ENCODE measurements around the gene PLA2G10. TPM values are rescaled to one million over a fixed set of nuclear protein-coding genes. Genes with fewer than 3 reads are reported as not detected.
"Not testable (repeated sequence)": the region's sequence is repeated elsewhere in the genome, so short reads cannot be mapped to it uniquely, and the experiment has no call there.

The PLA2G10 gene
- polyA plus RNA-seq, 1 experiment, result not detected

DNA sequence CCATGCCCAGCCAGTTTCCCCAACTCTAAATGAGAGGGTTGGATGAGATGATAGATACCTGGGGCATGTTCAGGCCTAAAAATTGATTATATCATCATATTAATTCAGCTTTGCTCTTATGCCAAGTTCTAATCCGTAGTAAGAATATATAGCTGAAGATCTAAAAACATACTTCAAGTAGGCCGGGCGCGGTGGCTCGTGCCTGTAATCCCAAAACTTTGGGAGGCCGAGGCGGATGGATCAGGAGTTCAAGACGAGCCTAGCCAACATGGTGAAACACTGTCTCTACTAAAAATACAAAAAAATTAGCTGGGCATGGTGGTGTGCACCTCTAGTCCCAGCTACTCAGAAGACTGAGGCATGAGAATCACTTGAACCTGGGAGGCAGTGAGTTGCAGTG lies 12.0 kb downstream of the PLA2G10 start:
- no peaks in the 10 kb centered on the region for H3K36me3 ChIP-seq (ENCODE audit: control insufficient read depth, insufficient read depth, low read length)
- H3K27me3 ChIP-seq (ENCODE audit: control insufficient read depth, insufficient read depth, low read length), result peaks cover 3% of the 10 kb centered on the region
- TF ChIP-seq, protein P1, sequence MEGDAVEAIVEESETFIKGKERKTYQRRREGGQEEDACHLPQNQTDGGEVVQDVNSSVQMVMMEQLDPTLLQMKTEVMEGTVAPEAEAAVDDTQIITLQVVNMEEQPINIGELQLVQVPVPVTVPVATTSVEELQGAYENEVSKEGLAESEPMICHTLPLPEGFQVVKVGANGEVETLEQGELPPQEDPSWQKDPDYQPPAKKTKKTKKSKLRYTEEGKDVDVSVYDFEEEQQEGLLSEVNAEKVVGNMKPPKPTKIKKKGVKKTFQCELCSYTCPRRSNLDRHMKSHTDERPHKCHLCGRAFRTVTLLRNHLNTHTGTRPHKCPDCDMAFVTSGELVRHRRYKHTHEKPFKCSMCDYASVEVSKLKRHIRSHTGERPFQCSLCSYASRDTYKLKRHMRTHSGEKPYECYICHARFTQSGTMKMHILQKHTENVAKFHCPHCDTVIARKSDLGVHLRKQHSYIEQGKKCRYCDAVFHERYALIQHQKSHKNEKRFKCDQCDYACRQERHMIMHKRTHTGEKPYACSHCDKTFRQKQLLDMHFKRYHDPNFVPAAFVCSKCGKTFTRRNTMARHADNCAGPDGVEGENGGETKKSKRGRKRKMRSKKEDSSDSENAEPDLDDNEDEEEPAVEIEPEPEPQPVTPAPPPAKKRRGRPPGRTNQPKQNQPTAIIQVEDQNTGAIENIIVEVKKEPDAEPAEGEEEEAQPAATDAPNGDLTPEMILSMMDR (IDR thresholded peaks at IDR 0.05; ENCODE audit: insufficient read depth, low read depth, low read length), result no peak
- no peak for DNase-seq (ENCODE audit: low read depth)
- H3K4me3 ChIP-seq (ENCODE audit: low read depth, low read length), result no peak overlapping the region
- ChIA-PET CTCF (no interaction called here), POLR2A (no interaction called here)

DNA sequence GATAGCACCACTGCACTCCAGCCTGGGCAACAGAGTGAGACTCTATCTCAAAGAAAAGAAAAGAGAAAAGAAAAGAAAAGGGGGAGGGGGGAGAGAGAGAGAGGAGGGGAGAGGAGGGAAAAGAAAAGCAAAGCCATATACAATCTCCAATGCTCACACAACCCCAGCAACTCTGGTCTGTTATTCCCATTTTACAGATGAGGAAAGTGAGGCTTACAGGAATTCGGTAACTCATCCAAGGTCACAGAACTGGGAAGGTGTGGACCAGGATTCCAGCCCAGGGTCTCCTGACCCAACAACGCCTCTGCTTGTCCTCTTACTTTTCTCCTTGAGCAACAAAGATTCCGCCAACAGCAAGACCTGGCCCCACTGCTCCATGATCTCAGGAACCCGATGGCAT lies 13.0 kb downstream of the PLA2G10 start:
- CTCF ChIA-PET, result interaction anchor here (1.2 kb wide), 1 partner anchor 9 kb away, joined by 3 read pairs; no protein-coding TSS in a partner anchor
- POLR2A ChIA-PET, result no interaction called here
- TF ChIP-seq, protein P1 (IDR thresholded peaks at IDR 0.05; ENCODE audit: insufficient read depth, low read depth, low read length), result no peak

DNA sequence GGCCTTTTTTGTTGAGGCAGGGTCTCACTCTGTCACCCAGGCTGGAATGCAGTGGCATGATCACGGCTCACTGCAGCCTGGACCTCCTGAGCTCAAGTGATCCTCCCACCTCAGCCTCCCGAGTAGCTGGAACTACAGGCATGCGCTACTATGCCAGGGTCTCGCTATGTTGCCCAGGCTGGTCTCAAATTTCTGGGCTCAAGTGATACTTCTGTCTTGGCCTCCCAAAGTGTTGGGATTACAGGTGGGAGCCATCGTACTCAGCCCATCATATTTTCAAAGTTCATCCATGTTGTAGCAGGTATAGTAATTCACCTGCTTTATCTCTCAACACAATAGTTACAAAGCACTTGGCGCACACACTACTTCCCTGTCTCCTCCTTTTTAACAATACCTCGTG lies 13.7 kb downstream of the PLA2G10 start:
- POLR2A ChIA-PET; H3K27me3 ChIP-seq (ENCODE audit: control insufficient read depth, insufficient read depth, low read length); DNase-seq (ENCODE audit: low read depth); H3K4me3 ChIP-seq (ENCODE audit: low read depth, low read length); H3K36me3 ChIP-seq (ENCODE audit: control insufficient read depth, insufficient read depth, low read length): not testable (repeated sequence)
- CTCF ChIA-PET, result interaction anchor here (1.2 kb wide), 1 partner anchor 9 kb away, joined by 3 read pairs; no protein-coding TSS in a partner anchor

More for the DNA sequence above, 13.0 kb downstream of the PLA2G10 start:
- Histone ChIP-seq H3K4me3 (ENCODE audit: low read depth, low read length) (no peak overlapping the region), H3K27me3 (ENCODE audit: control insufficient read depth, insufficient read depth, low read length) (peaks cover 3% of the 10 kb centered on the region), H3K36me3 (ENCODE audit: control insufficient read depth, insufficient read depth, low read length) (no peaks in the 10 kb centered on the region)
- DNase-seq (ENCODE audit: low read depth), result no peak

DNA sequence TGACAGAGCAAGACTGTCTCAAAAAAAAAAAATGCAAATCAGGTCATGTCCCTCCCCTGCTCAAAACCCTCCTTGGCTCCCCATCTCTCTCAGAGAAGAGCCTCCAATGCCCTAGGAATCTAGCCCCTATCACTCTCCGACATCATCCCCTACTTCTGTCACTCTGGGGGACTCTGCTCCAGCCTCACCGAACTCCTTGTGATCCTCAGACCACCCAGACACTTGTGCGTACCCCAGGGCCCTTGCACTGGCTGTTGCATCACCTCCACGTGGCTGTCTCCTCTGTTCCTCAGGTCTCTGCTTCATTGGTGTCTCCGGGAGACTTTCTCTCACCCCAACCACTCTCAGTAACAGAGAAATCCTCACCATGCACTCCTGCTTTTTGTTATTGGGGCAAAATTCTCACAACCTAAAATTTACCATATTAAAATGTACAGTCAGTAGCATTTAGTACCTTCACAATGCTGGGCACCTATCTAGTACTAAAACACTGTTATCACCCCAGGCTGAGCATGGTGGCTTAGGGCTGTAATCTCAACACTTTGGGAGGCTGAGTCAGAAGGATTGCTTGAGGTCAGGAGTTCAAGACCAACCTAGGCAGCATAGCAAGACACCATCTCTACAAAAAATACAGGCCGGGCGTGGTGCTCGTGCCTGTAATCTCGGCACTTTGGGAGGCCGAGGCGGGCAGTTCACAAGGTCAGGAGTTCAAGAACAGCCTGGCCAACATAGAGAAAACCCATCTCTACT lies 15.2 kb downstream of the PLA2G10 start:
- POLR2A ChIA-PET, result no interaction called here
- no peak overlapping the region for H3K4me3 ChIP-seq (ENCODE audit: low read depth, low read length)
- CTCF ChIA-PET, result no interaction called here
- DNase-seq (ENCODE audit: low read depth), result no peak
- peaks cover 3% of the 10 kb centered on the region for H3K27me3 ChIP-seq (ENCODE audit: control insufficient read depth, insufficient read depth, low read length)
- H3K36me3 ChIP-seq (ENCODE audit: control insufficient read depth, insufficient read depth, low read length), result no peaks in the 10 kb centered on the region
- TF ChIP-seq, protein P1 (IDR thresholded peaks at IDR 0.05; ENCODE audit: insufficient read depth, low read depth, low read length), result no peak

DNA sequence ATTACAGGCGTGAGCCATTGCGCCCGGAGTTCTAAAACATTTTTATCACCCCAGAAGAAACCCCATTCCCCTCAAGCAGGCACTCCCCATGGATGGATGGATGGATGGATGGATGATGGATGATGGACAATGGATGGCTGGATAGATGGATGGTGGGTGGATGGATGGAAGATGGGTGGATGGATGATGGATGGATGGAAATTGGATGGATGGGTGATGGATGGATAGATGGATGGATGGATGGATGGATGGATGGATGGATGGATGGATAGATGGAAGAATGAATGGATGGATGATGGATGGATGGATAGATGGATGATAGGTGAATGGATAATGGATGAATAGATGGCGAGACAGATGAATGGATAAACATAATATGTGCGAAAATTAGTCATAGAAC lies 16.5 kb downstream of the PLA2G10 start:
- DNase-seq (ENCODE audit: low read depth), result no peak
- Histone ChIP-seq H3K27me3 (ENCODE audit: control insufficient read depth, insufficient read depth, low read length) (peaks cover 3% of the 10 kb centered on the region), H3K36me3 (ENCODE audit: control insufficient read depth, insufficient read depth, low read length) (no peaks in the 10 kb centered on the region), H3K4me3 (ENCODE audit: low read depth, low read length) (no peak overlapping the region)
- TF ChIP-seq, protein P1 (IDR thresholded peaks at IDR 0.05; ENCODE audit: insufficient read depth, low read depth, low read length), result no peak
- ChIA-PET POLR2A (no interaction called here), CTCF (no interaction called here)

DNA sequence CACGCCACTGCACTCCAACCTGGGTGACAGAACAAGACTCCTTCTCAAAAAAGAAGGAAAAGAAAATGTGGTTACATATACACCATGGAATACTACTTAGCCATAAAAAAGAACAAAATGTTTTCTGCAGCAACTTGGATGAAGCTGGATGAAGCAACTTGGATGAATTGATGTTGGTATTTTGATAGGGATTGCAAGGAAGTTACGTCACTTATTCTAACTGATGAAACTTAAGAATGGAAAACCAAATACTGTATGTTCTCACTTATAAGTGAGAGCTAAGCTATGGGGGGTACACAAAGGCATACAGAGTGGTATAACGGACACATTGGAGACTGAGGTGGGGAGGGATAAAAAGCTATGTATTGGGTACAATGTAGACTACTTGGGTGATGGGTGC lies 17.5 kb downstream of the PLA2G10 start:
- TF ChIP-seq, protein P1 (IDR thresholded peaks at IDR 0.05; ENCODE audit: insufficient read depth, low read depth, low read length), result no peak
- DNase-seq (ENCODE audit: low read depth), result no peak
- ChIA-PET CTCF (no interaction called here), POLR2A (no interaction called here)
- Histone ChIP-seq H3K27me3 (ENCODE audit: control insufficient read depth, insufficient read depth, low read length) (peaks cover 3% of the 10 kb centered on the region), H3K36me3 (ENCODE audit: control insufficient read depth, insufficient read depth, low read length) (no peaks in the 10 kb centered on the region), H3K4me3 (ENCODE audit: low read depth, low read length) (no peak overlapping the region)

All from BJ (cell line).